SK-N-SH treated with all-trans-retinoic acid at 6 μM for 48 hours (cell line): ENCODE results near the gene CACNA2D3.

Experiments used
- ATAC-seq: fragments of 200-7000 bp; cut with Tn5 transposase; 3 replicates; pipeline ENCODE4 v1.9.1; 2020; ENCODE audit warnings: mild to moderate bottlenecking, moderate library complexity
- ARNTL ChIP-seq: fragments of 450-650 bp; formaldehyde crosslinking; IDR thresholded peaks from 2 replicates; pipeline ENCODE4 v1.5.0; 2020; ENCODE audit warnings: low read depth, mild to moderate bottlenecking, moderate library complexity, borderline replicate concordance
- BACH2 ChIP-seq: fragments of 250-450 bp; sonication (Bioruptor Pico); IDR thresholded peaks from 2 replicates; pipeline ENCODE4 v1.9.0; 2021; ENCODE audit warnings: mild to moderate bottlenecking, borderline replicate concordance
- ESRRG ChIP-seq: fragments of 250-450 bp; sonication (Bioruptor Pico); IDR thresholded peaks from 2 replicates; pipeline ENCODE4 v1.6.1; 2021; ENCODE audit warnings: mild to moderate bottlenecking
- GLIS3 ChIP-seq: fragments of 250-450 bp; sonication (Bioruptor Pico); IDR thresholded peaks from 2 replicates; pipeline ENCODE4 v1.5.0; 2020; ENCODE audit warnings: mild to moderate bottlenecking, moderate library complexity
- ISL1 ChIP-seq: fragments of 250-450 bp; sonication (Bioruptor Pico); IDR thresholded peaks from 2 replicates; pipeline ENCODE4 v2.1.2; 2022; ENCODE audit warnings: mild to moderate bottlenecking, moderate library complexity
- OSR1 ChIP-seq: fragments of 250-450 bp; sonication (Bioruptor Pico); IDR thresholded peaks from 2 replicates; pipeline ENCODE4 v1.8.0; 2022; ENCODE audit warnings: moderate library complexity, mild to moderate bottlenecking, inconsistent platforms
- PPARA ChIP-seq: fragments of 250-450 bp; sonication (Bioruptor Pico); IDR thresholded peaks from 2 replicates; pipeline ENCODE4 v1.5.0; 2020; ENCODE audit warnings: mild to moderate bottlenecking, borderline replicate concordance
- SNAI2 ChIP-seq: fragments of 250-450 bp; sonication (Bioruptor Pico); IDR thresholded peaks from 2 replicates; pipeline ENCODE4 v1.5.0; 2020; ENCODE audit warnings: mild to moderate bottlenecking, moderate library complexity
- TCF4 ChIP-seq: fragments of 250-450 bp; sonication (Bioruptor Pico); IDR thresholded peaks from 2 replicates; pipeline ENCODE4 v1.8.0; 2021; ENCODE audit warnings: mild to moderate bottlenecking, moderate library complexity, borderline replicate concordance
- TOX ChIP-seq: fragments of 250-450 bp; sonication (Bioruptor Pico); IDR thresholded peaks from 2 replicates; pipeline ENCODE4 v1.8.0; 2021; ENCODE audit warnings: mild to moderate bottlenecking, moderate library complexity, borderline replicate concordance
- ZC3H10 ChIP-seq: fragments of 250-450 bp; sonication (Bioruptor Pico); IDR thresholded peaks from 2 replicates; pipeline ENCODE4 v1.5.1; 2021; ENCODE audit warnings: mild to moderate bottlenecking, moderate library complexity
- ZFP3 ChIP-seq: fragments of 250-450 bp; sonication (Bioruptor Pico); IDR thresholded peaks from 2 replicates; pipeline ENCODE4 v1.5.0; 2020; ENCODE audit warnings: mild to moderate bottlenecking, moderate library complexity
- ZFP30 ChIP-seq: fragments of 450-650 bp; formaldehyde crosslinking; IDR thresholded peaks from 2 replicates; pipeline ENCODE4 v1.5.0; 2022; ENCODE audit warnings: mild to moderate bottlenecking, moderate library complexity
- ZNF565 ChIP-seq: fragments of 450-650 bp; formaldehyde crosslinking; conservative IDR thresholded peaks from 2 replicates; pipeline ENCODE4 v1.5.0; 2020; ENCODE audit warnings: low read depth, mild to moderate bottlenecking, moderate library complexity
- ZNF70 ChIP-seq: fragments of 450-650 bp; formaldehyde crosslinking; IDR thresholded peaks from 2 replicates; pipeline ENCODE4 v1.5.0; 2020; ENCODE audit warnings: mild to moderate bottlenecking, moderate library complexity
- ZNF8 ChIP-seq: fragments of 450-650 bp; formaldehyde crosslinking; IDR thresholded peaks from 2 replicates; pipeline ENCODE4 v1.5.0; 2020; ENCODE audit warnings: mild to moderate bottlenecking, moderate library complexity
- TF ChIP-seq, protein P1 (sequence below): fragments of 250-450 bp; sonication (Bioruptor Pico); IDR thresholded peaks from 2 replicates; pipeline ENCODE4 v1.8.0; 2020; ENCODE audit warnings: mild to moderate bottlenecking, moderate library complexity, borderline replicate concordance
- TF ChIP-seq, protein P2 (sequence below): fragments of 250-450 bp; sonication (Bioruptor Pico); IDR thresholded peaks from 2 replicates; pipeline ENCODE4 v1.5.1; 2020; ENCODE audit warnings: low read depth, mild to moderate bottlenecking, moderate library complexity
- TF ChIP-seq, protein P3 (sequence below): fragments of 250-450 bp; sonication (Bioruptor Pico); IDR thresholded peaks from 2 replicates; pipeline ENCODE4 v1.5.0; 2020; ENCODE audit warnings: mild to moderate bottlenecking, moderate library complexity
- TF ChIP-seq, protein P4 (sequence below): fragments of 250-450 bp; sonication (Bioruptor Pico); IDR thresholded peaks from 2 replicates; pipeline ENCODE4 v1.8.0; 2021; ENCODE audit warnings: low read depth, mild to moderate bottlenecking, moderate library complexity, borderline replicate concordance

Gene CACNA2D3

DNA sequence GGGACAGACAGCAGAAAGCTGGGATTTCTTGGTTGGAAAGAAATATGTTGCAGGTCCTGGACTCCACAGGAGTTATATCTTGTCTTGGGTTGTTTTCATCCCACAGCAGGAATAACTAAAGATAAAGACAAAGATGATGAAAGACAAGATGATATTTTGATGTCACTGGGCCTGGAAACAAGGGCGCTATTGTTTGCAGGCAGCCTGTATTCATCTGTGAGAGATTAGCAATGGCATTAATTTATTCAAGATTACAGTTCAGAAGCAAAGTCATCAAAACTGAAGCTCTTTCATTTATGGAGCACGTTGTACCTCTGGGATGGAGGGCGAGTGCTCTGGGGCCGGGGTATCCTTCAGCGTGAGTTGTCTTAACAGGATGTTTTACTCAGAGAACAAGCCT, 591.7 kb downstream of the CACNA2D3 start:
- no peak for ATAC-seq
- TF ChIP-seq, protein P1, sequence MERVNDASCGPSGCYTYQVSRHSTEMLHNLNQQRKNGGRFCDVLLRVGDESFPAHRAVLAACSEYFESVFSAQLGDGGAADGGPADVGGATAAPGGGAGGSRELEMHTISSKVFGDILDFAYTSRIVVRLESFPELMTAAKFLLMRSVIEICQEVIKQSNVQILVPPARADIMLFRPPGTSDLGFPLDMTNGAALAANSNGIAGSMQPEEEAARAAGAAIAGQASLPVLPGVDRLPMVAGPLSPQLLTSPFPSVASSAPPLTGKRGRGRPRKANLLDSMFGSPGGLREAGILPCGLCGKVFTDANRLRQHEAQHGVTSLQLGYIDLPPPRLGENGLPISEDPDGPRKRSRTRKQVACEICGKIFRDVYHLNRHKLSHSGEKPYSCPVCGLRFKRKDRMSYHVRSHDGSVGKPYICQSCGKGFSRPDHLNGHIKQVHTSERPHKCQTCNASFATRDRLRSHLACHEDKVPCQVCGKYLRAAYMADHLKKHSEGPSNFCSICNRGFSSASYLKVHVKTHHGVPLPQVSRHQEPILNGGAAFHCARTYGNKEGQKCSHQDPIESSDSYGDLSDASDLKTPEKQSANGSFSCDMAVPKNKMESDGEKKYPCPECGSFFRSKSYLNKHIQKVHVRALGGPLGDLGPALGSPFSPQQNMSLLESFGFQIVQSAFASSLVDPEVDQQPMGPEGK (CRISPR knock-in tag): no peak
- TF ChIP-seq ZNF565 (CRISPR knock-in tag): no peak
- TF ChIP-seq, protein P2, sequence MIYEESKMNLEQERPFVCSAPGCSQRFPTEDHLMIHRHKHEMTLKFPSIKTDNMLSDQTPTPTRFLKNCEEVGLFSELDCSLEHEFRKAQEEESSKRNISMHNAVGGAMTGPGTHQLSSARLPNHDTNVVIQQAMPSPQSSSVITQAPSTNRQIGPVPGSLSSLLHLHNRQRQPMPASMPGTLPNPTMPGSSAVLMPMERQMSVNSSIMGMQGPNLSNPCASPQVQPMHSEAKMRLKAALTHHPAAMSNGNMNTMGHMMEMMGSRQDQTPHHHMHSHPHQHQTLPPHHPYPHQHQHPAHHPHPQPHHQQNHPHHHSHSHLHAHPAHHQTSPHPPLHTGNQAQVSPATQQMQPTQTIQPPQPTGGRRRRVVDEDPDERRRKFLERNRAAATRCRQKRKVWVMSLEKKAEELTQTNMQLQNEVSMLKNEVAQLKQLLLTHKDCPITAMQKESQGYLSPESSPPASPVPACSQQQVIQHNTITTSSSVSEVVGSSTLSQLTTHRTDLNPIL: no peak
- no peak for TF ChIP-seq TOX (CRISPR knock-in tag)
- TF ChIP-seq OSR1 (CRISPR knock-in tag): no peak
- TF ChIP-seq GLIS3 (CRISPR knock-in tag): no peak
- TF ChIP-seq, protein P3, sequence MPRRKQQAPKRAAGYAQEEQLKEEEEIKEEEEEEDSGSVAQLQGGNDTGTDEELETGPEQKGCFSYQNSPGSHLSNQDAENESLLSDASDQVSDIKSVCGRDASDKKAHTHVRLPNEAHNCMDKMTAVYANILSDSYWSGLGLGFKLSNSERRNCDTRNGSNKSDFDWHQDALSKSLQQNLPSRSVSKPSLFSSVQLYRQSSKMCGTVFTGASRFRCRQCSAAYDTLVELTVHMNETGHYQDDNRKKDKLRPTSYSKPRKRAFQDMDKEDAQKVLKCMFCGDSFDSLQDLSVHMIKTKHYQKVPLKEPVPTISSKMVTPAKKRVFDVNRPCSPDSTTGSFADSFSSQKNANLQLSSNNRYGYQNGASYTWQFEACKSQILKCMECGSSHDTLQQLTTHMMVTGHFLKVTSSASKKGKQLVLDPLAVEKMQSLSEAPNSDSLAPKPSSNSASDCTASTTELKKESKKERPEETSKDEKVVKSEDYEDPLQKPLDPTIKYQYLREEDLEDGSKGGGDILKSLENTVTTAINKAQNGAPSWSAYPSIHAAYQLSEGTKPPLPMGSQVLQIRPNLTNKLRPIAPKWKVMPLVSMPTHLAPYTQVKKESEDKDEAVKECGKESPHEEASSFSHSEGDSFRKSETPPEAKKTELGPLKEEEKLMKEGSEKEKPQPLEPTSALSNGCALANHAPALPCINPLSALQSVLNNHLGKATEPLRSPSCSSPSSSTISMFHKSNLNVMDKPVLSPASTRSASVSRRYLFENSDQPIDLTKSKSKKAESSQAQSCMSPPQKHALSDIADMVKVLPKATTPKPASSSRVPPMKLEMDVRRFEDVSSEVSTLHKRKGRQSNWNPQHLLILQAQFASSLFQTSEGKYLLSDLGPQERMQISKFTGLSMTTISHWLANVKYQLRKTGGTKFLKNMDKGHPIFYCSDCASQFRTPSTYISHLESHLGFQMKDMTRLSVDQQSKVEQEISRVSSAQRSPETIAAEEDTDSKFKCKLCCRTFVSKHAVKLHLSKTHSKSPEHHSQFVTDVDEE (CRISPR knock-in tag): no peak
- TF ChIP-seq ZNF8: no peak
- no peak for TF ChIP-seq ISL1 (CRISPR knock-in tag)
- TF ChIP-seq PPARA (CRISPR knock-in tag): no peak
- no peak for TF ChIP-seq ZNF70 (CRISPR knock-in tag)
- TF ChIP-seq ARNTL (CRISPR knock-in tag): no peak
- no peak for TF ChIP-seq BACH2
- no peak for TF ChIP-seq ZFP3 (CRISPR knock-in tag)

DNA sequence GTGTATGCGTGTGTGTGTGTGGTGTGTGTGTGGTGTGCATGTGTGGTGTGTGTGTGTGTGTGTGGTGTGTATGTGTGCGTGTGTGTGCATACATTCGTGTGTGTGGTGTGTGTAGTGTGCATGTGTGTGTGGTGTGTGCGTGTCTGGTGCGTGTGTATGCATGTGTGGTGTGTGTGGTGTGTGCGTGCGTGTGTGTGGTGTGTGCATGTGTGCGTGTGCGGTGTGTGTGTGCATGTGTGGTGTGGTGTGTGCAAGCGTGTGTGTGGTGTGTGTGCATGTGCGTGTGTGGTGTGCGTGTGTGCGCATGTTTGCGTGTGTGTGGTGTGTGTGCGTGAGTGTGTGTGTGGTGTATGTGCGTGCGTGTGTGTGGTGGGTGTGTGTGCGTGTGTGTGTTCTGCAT, 595.2 kb downstream of the CACNA2D3 start:
- no peak for ATAC-seq
- TF ChIP-seq, protein P1 (CRISPR knock-in tag): no peak
- TF ChIP-seq BACH2 (no peak), ZFP30 (CRISPR knock-in tag) (no peak), ZFP3 (CRISPR knock-in tag) (no peak), TCF4 (CRISPR knock-in tag) (no peak), ZC3H10 (CRISPR knock-in tag) (no peak), ARNTL (CRISPR knock-in tag) (no peak), ZNF70 (CRISPR knock-in tag) (no peak), ZNF565 (CRISPR knock-in tag) (no peak), ZNF8 (no peak), PPARA (CRISPR knock-in tag) (no peak), SNAI2 (CRISPR knock-in tag) (no peak), ESRRG (no peak), GLIS3 (CRISPR knock-in tag) (no peak), ISL1 (CRISPR knock-in tag) (no peak)
- TF ChIP-seq, protein P3 (CRISPR knock-in tag): no peak
- TF ChIP-seq, protein P4, sequence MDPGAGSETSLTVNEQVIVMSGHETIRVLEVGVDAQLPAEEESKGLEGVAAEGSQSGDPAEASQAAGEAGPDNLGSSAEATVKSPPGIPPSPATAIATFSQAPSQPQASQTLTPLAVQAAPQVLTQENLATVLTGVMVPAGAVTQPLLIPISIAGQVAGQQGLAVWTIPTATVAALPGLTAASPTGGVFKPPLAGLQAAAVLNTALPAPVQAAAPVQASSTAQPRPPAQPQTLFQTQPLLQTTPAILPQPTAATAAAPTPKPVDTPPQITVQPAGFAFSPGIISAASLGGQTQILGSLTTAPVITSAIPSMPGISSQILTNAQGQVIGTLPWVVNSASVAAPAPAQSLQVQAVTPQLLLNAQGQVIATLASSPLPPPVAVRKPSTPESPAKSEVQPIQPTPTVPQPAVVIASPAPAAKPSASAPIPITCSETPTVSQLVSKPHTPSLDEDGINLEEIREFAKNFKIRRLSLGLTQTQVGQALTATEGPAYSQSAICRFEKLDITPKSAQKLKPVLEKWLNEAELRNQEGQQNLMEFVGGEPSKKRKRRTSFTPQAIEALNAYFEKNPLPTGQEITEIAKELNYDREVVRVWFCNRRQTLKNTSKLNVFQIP: no peak
